Endothelial cell of umbilical vein (primary cell): ENCODE results near the gene MLF1. TPM values are rescaled to one million over a fixed set of nuclear protein-coding genes. Genes with fewer than 3 reads are reported as not detected.
"Not testable (repeated sequence)": the region's sequence is repeated elsewhere in the genome, so short reads cannot be mapped to it uniquely, and the experiment has no call there.

ENCODE experiments used
- BruUV-seq: library from RNA; stranded (reverse); fragments of 400-500 nt; replicated peaks from 2 replicates; lab custom pipeline; 2021; lab: Mats Ljungman, UMichigan
- CTCF ChIA-PET: fragments of 300-600, 350-600 bp; sonication (Branson Sonifier 250); formaldehyde crosslinking; loops from one replicate; lab custom pipeline; 2021; ENCODE audit warnings: antibody characterized with exemption, inconsistent platforms; lab: Charles Lee
- POLR2A ChIA-PET: fragments of 300-600, 350-600 bp; sonication (Branson Sonifier 250); formaldehyde crosslinking; loops from one replicate; lab custom pipeline; 2021; ENCODE audit warnings: antibody characterized with exemption, inconsistent platforms; lab: Charles Lee
- DNase-seq: peaks from one replicate; pipeline ENCODE4 v3.0.0-alpha.2; 2011; ENCODE audit warnings: low read depth, low spot score
- FAIRE-seq: peaks from 2 replicates; lab custom pipeline; 2011; peaks lifted over from hg19 to GRCh38; lab: Jason Lieb, UNC
- H2AFZ ChIP-seq: 2 replicates; pipeline ENCODE4 v1.6.0; 2012; ENCODE audit warnings: low read depth, low read length, control low read depth, inconsistent platforms
- H3K27ac ChIP-seq: 2 replicates; pipeline ENCODE4 v1.5.1; 2011; ENCODE audit warnings: low read depth, mild to moderate bottlenecking, control low read depth, low read length, moderate library complexity; ENCODE audit not compliant: insufficient read depth
- H3K27me3 ChIP-seq, 2 experiments: 2 replicates each; pipeline versions ENCODE4 v1.6.0 to v1.6.1; 2011; ENCODE audit warnings: low read length in 2 of 2, mixed read lengths in 1 of 2; ENCODE audit not compliant: control insufficient read depth in 2 of 2, insufficient read depth in 2 of 2
- H3K36me3 ChIP-seq, 2 experiments: 2 replicates in 1 of 2; 3 replicates in 1 of 2; pipeline ENCODE4 v1.5.1; 2011; ENCODE audit warnings: low read length in 2 of 2, mild to moderate bottlenecking in 1 of 2, moderate library complexity in 1 of 2; ENCODE audit not compliant: control insufficient read depth in 2 of 2, insufficient read depth in 2 of 2; ENCODE audit errors: extremely low read depth in 1 of 2
- H3K4me1 ChIP-seq: 3 replicates; pipeline ENCODE4 v1.5.1; 2011; ENCODE audit warnings: mild to moderate bottlenecking, low read length; ENCODE audit not compliant: control insufficient read depth, insufficient read depth; ENCODE audit errors: extremely low read depth
- H3K4me2 ChIP-seq: 2 replicates; pipeline ENCODE4 v1.6.1; 2011; ENCODE audit warnings: low read length, control low read depth, mixed read lengths; ENCODE audit not compliant: insufficient read depth
- H3K4me3 ChIP-seq, 3 experiments: fragments of 200-600 bp in 1 of 3; sonication (generic), shearing (Covaris generic) in 1 of 3; replicated peaks in 1 of 3; 2 replicates each; pipeline ENCODE4 v1.5.1; 2011 to 2016; ENCODE audit warnings: control low read depth in 3 of 3, low read length in 3 of 3, mild to moderate bottlenecking in 2 of 3, inconsistent platforms in 1 of 3, low read depth in 1 of 3, moderate library complexity in 1 of 3; ENCODE audit not compliant: insufficient read depth in 1 of 3
- H3K79me2 ChIP-seq: 2 replicates; pipeline ENCODE4 v1.6.0; 2012; ENCODE audit warnings: low read length, inconsistent platforms; ENCODE audit not compliant: control insufficient read depth, insufficient read depth
- H3K9ac ChIP-seq: replicated peaks from 2 replicates; pipeline ENCODE3; 2011; ENCODE audit warnings: low read length, control low read depth; ENCODE audit not compliant: insufficient read depth; ENCODE audit errors: extremely low read depth
- H3K9me1 ChIP-seq: replicated peaks from 3 replicates; pipeline ENCODE4 v1.6.0; 2011; ENCODE audit warnings: mild to moderate bottlenecking, low read length; ENCODE audit not compliant: control insufficient read depth, insufficient read depth; ENCODE audit errors: extremely low read depth
- H3K9me3 ChIP-seq: replicated peaks from 2 replicates; pipeline ENCODE4 v1.5.1; 2012; ENCODE audit warnings: low read length, inconsistent platforms; ENCODE audit not compliant: control insufficient read depth, insufficient read depth
- H4K20me1 ChIP-seq: replicated peaks from 2 replicates; pipeline ENCODE3; 2011; ENCODE audit warnings: mild to moderate bottlenecking, low read length; ENCODE audit not compliant: control insufficient read depth, insufficient read depth; ENCODE audit errors: extremely low read depth
- EZH2 ChIP-seq: IDR thresholded peaks from 2 replicates; pipeline ENCODE4 v1.6.1; 2012; ENCODE audit warnings: borderline replicate concordance, low read depth, mild to moderate bottlenecking, moderate library complexity, low read length, inconsistent platforms; ENCODE audit not compliant: severe bottlenecking
- FOS ChIP-seq: IDR thresholded peaks from 2 replicates; pipeline ENCODE4 v1.6.1; 2011; ENCODE audit warnings: mild to moderate bottlenecking, low read length, moderate library complexity, borderline replicate concordance; ENCODE audit not compliant: insufficient read depth
- GATA2 ChIP-seq: IDR thresholded peaks from 2 replicates; pipeline ENCODE4 v1.7.0; 2011; ENCODE audit warnings: low read depth, mild to moderate bottlenecking, moderate library complexity, mixed read lengths, low read length; ENCODE audit not compliant: insufficient read length, insufficient read depth
- JUN ChIP-seq: IDR thresholded peaks from 2 replicates; pipeline ENCODE4 v1.6.1; 2011; ENCODE audit warnings: borderline replicate concordance, low read depth; ENCODE audit not compliant: insufficient read length, insufficient read depth
- MYC ChIP-seq: IDR thresholded peaks from one replicate; pipeline ENCODE4 v1.6.1; 2011; ENCODE audit warnings: mild to moderate bottlenecking, low read depth, low read length
- POLR2A ChIP-seq: IDR thresholded peaks from 2 replicates; pipeline ENCODE4 v1.6.1; 2012; ENCODE audit warnings: low read depth, mild to moderate bottlenecking, control low read depth, low read length
- POLR2AphosphoS5 ChIP-seq: IDR thresholded peaks from 2 replicates; pipeline ENCODE4 v1.6.1; 2012; ENCODE audit warnings: low read depth, mild to moderate bottlenecking, control low read depth, low read length, moderate library complexity; ENCODE audit not compliant: insufficient read depth
- dilution Hi-C: fragments of 300-500 bp; cut with MboI; formaldehyde crosslinking; loops from one replicate; pipeline ENCODE4 v1.15.0; 2019; ENCODE audit warnings: low sequenced_read_pairs; ENCODE audit not compliant: extremely low pct_ligation_motif_present
- intact Hi-C: fragments of 100-400 bp; cut with micrococcal nuclease; formaldehyde crosslinking; loops from one replicate; pipeline ENCODE4 v1.10.0; 2022
- polyA plus RNA-seq, 4 experiments: library from polyadenylated mRNA; depleted of rRNA in 3 of 4; stranded (reverse) in 3 of 4; unstranded in 1 of 4; fragments of >200 nt; gene quantifications; 2 replicates each; pipeline versions ENCODE4 v1.2.1 to v1.2.3, GENCODE V29; 2011 to 2012; ENCODE audit warnings: missing spikeins in 1 of 4
- total RNA-seq: library from RNA; stranded (reverse); gene quantifications from 2 replicates; pipeline ENCODE4 v1.2.3, GENCODE V29; 2021
- TF ChIP-seq, protein P1 (sequence below): IDR thresholded peaks from 2 replicates; pipeline ENCODE4 v1.6.1; 2011; ENCODE audit not compliant: insufficient read depth, insufficient read length
- TF ChIP-seq, protein P2 (sequence below), 2 donors: IDR thresholded peaks; 1 replicate in 1 of 2; 2 replicates in 1 of 2; pipeline ENCODE4 v1.5.1; 2011; ENCODE audit warnings: low read length in 2 of 2, mild to moderate bottlenecking in 2 of 2, moderate library complexity in 2 of 2, control low read depth in 1 of 2, inconsistent platforms in 1 of 2, low read depth in 1 of 2; ENCODE audit not compliant: insufficient read depth in 1 of 2; ENCODE audit errors: extremely low read depth in 1 of 2

MLF1 gene
- total and polyA plus RNA-seq, 2 donors (not counting 3 experiments of a cell fraction or from before 2014, with no cell fraction given): 3.0 to 5.3 TPM

DNA sequence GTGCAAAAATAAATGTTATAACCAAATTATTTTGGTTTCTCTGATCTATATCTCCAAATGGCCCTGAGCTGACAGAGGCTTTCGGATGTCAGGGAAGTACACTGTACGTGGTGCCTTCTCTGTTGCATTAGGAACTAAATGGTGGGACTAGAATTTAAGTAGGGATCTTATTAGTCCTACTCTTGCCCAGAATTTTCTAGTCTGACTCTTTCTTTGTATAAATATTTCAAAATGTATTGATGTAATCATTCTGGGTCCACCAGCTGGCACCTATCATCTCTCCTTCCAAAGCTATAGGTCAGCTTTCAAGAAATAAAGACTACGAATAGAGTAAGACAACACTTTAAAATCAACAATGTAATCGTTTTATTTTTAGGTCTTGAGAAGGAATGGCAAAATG lies 22.3 kb upstream of the MLF1 start:
- TF ChIP-seq, protein P1, sequence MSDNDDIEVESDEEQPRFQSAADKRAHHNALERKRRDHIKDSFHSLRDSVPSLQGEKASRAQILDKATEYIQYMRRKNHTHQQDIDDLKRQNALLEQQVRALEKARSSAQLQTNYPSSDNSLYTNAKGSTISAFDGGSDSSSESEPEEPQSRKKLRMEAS: no peak
- no peak for TF ChIP-seq MYC
- TF ChIP-seq POLR2AphosphoS5: no peak
- TF ChIP-seq POLR2A: no peak
- TF ChIP-seq, protein P2, sequence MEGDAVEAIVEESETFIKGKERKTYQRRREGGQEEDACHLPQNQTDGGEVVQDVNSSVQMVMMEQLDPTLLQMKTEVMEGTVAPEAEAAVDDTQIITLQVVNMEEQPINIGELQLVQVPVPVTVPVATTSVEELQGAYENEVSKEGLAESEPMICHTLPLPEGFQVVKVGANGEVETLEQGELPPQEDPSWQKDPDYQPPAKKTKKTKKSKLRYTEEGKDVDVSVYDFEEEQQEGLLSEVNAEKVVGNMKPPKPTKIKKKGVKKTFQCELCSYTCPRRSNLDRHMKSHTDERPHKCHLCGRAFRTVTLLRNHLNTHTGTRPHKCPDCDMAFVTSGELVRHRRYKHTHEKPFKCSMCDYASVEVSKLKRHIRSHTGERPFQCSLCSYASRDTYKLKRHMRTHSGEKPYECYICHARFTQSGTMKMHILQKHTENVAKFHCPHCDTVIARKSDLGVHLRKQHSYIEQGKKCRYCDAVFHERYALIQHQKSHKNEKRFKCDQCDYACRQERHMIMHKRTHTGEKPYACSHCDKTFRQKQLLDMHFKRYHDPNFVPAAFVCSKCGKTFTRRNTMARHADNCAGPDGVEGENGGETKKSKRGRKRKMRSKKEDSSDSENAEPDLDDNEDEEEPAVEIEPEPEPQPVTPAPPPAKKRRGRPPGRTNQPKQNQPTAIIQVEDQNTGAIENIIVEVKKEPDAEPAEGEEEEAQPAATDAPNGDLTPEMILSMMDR (IDR thresholded peaks at IDR 0.05; ENCODE audit: extremely low read depth in 1 of 2, insufficient read depth in 1 of 2, low read depth in 1 of 2, low read length in 2 of 2): no peak
- TF ChIP-seq GATA2: no peak
- TF ChIP-seq EZH2: no peak
- no peak for TF ChIP-seq JUN
- TF ChIP-seq FOS: no peak
- H3K9ac ChIP-seq: no peak overlapping the region
- intact Hi-C loops (no loop called here), dilution Hi-C loops (no loop called here)
- FAIRE-seq: no peak
- no peaks in the 10 kb centered on the region for H3K9me3 ChIP-seq
- CTCF ChIA-PET: interaction anchor here (1.2 to 2.3 kb wide), 2 partner anchors 8 to 17 kb away, joined by 3 to 6 read pairs; no protein-coding TSS in a partner anchor
- H4K20me1 ChIP-seq: no peaks in the 10 kb centered on the region
- no TSS peak for BruUV-seq
- H3K9me1 ChIP-seq: no peaks in the 10 kb centered on the region
- no peaks in the 10 kb centered on the region for H3K36me3 ChIP-seq
- no peak overlapping the region for H3K27ac ChIP-seq
- no peaks in the 10 kb centered on the region for H3K27me3 ChIP-seq
- H3K79me2 ChIP-seq: no peaks in the 10 kb centered on the region
- no peak overlapping the region for H3K4me2 ChIP-seq
- no peak overlapping the region for H2AFZ ChIP-seq
- H3K4me1 ChIP-seq: no peaks in the 10 kb centered on the region
- H3K4me3 ChIP-seq: no peak overlapping the region
- POLR2A ChIA-PET: no interaction called here
- DNase-seq: no peak

DNA sequence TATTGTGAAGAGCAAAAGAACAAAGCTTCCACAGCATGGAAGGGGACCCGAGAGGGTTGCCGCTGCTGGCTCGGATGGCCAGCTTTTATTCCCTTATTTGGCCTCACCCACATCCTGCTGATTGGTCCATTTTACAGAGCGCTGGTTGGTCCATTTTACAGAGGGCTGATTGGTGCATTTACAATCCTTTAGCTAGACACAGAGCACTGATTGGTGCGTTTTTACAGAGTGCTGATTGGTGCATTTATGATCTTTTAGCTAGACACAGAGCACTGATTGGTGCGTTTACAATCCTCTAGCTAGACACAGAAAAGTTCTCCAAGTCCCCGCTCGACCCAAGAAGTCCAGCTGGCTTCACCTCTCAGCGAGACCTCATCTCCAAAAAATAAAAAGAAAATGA lies 21.1 kb upstream of the MLF1 start:
- not testable (repeated sequence) for FAIRE-seq

More for the DNA sequence above, 21.1 kb upstream of the MLF1 start:
- POLR2A ChIA-PET, H3K4me1 ChIP-seq, H4K20me1 ChIP-seq, H3K9me1 ChIP-seq, H3K36me3 ChIP-seq, H3K27me3 ChIP-seq, H3K79me2 ChIP-seq, BruUV-seq, H3K27ac ChIP-seq, H3K9me3 ChIP-seq, H2AFZ ChIP-seq, H3K9ac ChIP-seq, DNase-seq, intact Hi-C loops, dilution Hi-C loops, H3K4me2 ChIP-seq, H3K4me3 ChIP-seq: not testable (repeated sequence)
- CTCF ChIA-PET: interaction anchor here (1.3 to 2.3 kb wide), 2 partner anchors 9 to 240 kb away, joined by 3 to 6 read pairs; no protein-coding TSS in a partner anchor
